GM12874 (cell line): Measurements from ENCODE around the gene MAPT.

Source experiments
- TF ChIP-seq, protein P1 (sequence below): IDR thresholded peaks from 2 replicates; pipeline ENCODE4 v1.5.1; 2011; ENCODE audit warnings: low read depth, mild to moderate bottlenecking, control low read depth, low read length, moderate library complexity; ENCODE audit not compliant: insufficient read depth

MAPT gene

DNA sequence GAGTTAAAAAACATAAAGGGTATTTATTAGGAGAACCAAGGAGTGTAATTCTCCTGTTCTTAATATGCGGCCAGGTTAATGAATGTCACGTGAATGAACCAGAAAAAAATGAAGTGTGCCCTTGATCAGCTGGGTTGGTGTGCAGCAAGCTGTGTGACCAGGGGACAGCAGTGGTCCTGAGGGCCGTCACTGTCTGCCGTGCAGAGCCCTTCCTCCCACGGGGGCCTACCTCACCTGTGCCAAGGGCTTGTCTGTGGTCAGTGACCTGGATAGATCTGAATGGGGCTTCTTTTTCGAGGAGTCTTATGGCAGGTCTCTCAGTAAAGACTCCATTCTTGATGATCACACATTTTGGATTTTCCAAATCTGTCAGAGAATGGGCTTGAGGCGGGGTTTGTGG is 87.0 kb downstream of the MAPT start:
- TF ChIP-seq, protein P1, sequence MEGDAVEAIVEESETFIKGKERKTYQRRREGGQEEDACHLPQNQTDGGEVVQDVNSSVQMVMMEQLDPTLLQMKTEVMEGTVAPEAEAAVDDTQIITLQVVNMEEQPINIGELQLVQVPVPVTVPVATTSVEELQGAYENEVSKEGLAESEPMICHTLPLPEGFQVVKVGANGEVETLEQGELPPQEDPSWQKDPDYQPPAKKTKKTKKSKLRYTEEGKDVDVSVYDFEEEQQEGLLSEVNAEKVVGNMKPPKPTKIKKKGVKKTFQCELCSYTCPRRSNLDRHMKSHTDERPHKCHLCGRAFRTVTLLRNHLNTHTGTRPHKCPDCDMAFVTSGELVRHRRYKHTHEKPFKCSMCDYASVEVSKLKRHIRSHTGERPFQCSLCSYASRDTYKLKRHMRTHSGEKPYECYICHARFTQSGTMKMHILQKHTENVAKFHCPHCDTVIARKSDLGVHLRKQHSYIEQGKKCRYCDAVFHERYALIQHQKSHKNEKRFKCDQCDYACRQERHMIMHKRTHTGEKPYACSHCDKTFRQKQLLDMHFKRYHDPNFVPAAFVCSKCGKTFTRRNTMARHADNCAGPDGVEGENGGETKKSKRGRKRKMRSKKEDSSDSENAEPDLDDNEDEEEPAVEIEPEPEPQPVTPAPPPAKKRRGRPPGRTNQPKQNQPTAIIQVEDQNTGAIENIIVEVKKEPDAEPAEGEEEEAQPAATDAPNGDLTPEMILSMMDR, result no peak

DNA sequence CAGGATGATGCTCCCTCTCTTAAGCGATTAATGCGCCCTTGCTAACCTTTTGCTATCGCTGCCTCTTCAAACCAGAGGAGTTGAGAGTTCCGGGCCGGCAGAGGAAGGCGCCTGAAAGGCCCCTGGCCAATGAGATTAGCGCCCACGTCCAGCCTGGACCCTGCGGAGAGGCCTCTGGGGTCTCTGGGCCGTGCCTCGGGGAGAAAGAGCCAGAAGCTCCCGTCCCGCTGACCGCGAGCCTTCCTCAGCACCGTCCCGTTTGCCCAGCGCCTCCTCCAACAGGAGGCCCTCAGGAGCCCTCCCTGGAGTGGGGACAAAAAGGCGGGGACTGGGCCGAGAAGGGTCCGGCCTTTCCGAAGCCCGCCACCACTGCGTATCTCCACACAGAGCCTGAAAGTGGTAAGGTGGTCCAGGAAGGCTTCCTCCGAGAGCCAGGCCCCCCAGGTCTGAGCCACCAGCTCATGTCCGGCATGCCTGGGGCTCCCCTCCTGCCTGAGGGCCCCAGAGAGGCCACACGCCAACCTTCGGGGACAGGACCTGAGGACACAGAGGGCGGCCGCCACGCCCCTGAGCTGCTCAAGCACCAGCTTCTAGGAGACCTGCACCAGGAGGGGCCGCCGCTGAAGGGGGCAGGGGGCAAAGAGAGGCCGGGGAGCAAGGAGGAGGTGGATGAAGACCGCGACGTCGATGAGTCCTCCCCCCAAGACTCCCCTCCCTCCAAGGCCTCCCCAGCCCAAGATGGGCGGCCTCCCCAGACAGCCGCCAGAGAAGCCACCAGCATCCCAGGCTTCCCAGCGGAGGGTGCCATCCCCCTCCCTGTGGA is 88.6 kb downstream of the MAPT start:
- TF ChIP-seq, protein P1, result no peak

DNA sequence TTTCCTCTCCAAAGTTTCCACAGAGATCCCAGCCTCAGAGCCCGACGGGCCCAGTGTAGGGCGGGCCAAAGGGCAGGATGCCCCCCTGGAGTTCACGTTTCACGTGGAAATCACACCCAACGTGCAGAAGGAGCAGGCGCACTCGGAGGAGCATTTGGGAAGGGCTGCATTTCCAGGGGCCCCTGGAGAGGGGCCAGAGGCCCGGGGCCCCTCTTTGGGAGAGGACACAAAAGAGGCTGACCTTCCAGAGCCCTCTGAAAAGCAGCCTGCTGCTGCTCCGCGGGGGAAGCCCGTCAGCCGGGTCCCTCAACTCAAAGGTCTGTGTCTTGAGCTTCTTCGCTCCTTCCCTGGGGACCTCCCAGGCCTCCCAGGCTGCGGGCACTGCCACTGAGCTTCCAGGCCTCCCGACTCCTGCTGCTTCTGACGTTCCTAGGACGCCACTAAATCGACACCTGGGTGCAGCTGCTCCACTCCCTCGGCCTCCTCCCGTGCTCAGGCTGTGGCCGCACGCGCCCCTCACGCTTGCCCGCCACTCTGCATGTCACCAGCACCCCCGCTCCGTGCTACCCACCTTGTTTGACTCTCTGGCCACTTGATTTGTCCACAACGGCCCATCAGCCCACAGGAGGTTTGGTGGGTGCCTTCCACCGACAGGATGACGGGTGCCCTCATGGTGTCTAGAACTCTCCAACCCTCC is 89.4 kb downstream of the MAPT start:
- TF ChIP-seq, protein P1, result no peak

DNA sequence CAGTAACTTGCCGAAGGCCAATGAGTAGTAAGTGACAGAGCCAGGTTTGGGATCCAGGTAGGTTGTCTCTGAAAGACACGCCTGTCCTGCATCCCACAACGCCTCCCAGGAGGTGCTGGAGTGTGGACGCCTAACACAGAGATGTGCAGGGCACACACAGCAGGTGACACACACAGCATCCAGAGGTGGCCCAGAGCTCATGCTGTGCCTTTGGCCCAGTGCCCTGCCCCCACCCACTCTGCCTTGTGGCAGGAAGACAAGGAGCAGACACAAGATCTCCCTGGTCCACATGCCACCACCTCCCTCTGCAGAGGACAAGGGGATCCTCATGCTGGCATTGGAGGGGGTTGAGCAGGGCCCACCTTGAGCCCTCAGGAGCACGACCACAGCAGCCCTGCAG is 90.0 kb downstream of the MAPT start:
- TF ChIP-seq, protein P1, result no peak

DNA sequence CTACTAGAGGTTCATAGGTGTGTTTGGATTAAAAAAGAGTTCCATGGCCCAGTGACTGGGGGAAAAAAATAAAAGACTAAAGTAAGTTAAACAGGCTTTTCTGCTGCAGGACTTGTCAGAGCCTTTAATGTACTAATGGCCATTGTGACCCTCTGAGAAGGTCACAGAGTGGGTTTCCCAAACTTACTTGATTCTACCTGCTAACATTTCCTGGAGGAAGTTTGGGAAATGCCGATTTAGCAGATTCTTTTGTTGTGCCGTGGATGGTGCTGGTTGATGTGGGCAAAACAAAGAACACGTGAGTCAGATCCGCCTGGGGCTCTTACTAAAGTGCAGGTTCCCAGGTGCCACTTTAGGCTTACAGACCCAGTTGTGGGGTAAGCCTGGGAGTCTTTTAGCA is 91.1 kb downstream of the MAPT start:
- TF ChIP-seq, protein P1, result no peak

DNA sequence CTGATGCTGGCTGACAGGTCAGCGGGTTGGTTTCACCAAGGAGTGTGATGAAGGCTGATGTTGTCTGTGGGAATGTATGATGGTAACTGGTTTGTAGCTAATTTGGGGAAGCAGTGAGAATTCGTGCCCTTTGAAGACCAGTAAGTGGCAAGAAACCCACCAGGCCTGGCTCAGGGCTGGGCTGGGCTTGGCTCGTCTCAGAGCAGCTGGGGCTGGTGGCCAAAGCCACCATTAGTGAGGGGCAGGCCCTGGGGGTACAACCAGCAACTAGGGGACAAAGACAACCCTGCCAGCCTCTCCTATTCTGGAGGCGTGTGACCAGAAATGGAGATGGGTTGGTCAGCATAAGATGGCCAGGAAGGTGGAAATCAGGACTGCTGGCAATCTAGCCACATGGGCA is 91.7 kb downstream of the MAPT start:
- TF ChIP-seq, protein P1, result no peak

DNA sequence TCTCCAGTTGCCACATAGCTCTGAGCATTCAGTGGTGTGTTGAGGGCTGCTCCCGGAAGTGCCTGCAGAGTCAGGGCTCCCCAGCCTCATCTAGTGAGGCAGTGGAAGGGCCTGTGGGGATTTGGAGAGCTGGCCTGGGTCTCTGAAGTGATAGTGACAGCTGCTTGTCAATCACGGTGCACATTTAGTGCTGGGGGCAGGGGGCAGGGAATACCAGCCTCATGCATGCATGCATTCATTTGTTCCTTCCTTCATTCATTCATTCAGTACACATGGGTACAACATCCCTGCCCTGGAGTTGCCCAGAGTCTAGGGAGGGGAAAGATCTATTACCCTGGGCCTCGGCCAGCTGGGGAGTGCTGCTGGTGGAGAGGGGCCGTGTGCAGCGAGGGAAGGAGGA is 93.4 kb downstream of the MAPT start:
- TF ChIP-seq, protein P1, result no peak
